IMR-90 (cell line): Measurements from ENCODE around the gene HOXC10. TPM values are rescaled to one million over a fixed set of nuclear protein-coding genes. Genes with fewer than 3 reads are reported as not detected.

Experiments used
- ATAC-seq: fragments of 200-7000 bp; cut with Tn5 transposase; 2 replicates; pipeline ENCODE4 v1.9.1; 2020; ENCODE audit warnings: low read depth, mild to moderate bottlenecking, moderate library complexity
- BruUV-seq: library from RNA; stranded (reverse); fragments of 400-500 nt; replicated peaks from 2 replicates; lab custom pipeline; 2021; lab: Mats Ljungman, UMichigan
- CTCF ChIA-PET: fragments of 300-600 bp; formaldehyde crosslinking; extraction: SDS; loops from one replicate; lab custom pipeline; 2021; ENCODE audit warnings: antibody characterized with exemption; lab: Yijun Ruan, JAX
- POLR2A ChIA-PET: fragments of 300-600 bp; sonication (Branson Sonifier 250); formaldehyde crosslinking; loops from one replicate; lab custom pipeline; 2022; ENCODE audit warnings: antibody characterized with exemption; ENCODE audit not compliant: unreplicated experiment; lab: Charles Lee
- DNase-seq: peaks from one replicate; pipeline ENCODE4 v3.0.0; 2013
- H2AFZ ChIP-seq: replicated peaks from 2 replicates; pipeline ENCODE3; 2013; ENCODE audit warnings: low read length, mild to moderate bottlenecking; ENCODE audit not compliant: poor library complexity
- H2AK5ac ChIP-seq: 2 replicates; pipeline ENCODE4 v1.6.1; 2013; ENCODE audit warnings: low read depth, low read length, inconsistent platforms
- H2AK9ac ChIP-seq: replicated peaks from 2 replicates; pipeline ENCODE3; 2013; ENCODE audit warnings: mild to moderate bottlenecking, low read depth, low read length, moderate library complexity; ENCODE audit not compliant: poor library complexity
- H2BK120ac ChIP-seq: 2 replicates; pipeline ENCODE4 v1.6.1; 2013; ENCODE audit warnings: low read depth, low read length, inconsistent platforms
- H2BK15ac ChIP-seq: 3 replicates; pipeline ENCODE4 v1.6.1; 2013; ENCODE audit warnings: low read depth, low read length, inconsistent platforms
- H2BK20ac ChIP-seq: 2 replicates; pipeline ENCODE4 v1.6.1; 2013; ENCODE audit warnings: low read depth, mild to moderate bottlenecking, inconsistent platforms, low read length, moderate library complexity
- H2BK5ac ChIP-seq: 2 replicates; pipeline ENCODE4 v1.6.1; 2013; ENCODE audit warnings: mild to moderate bottlenecking, low read depth, low read length, inconsistent platforms; ENCODE audit not compliant: poor library complexity, severe bottlenecking
- H3K14ac ChIP-seq: replicated peaks from 2 replicates; pipeline ENCODE4 v1.6.1; 2013; ENCODE audit warnings: low read depth, low read length, inconsistent platforms
- H3K18ac ChIP-seq: 2 replicates; pipeline ENCODE4 v1.6.1; 2013; ENCODE audit warnings: low read depth, low read length, control low read depth
- H3K23ac ChIP-seq: 2 replicates; pipeline ENCODE4 v1.6.1; 2013; ENCODE audit warnings: low read depth, low read length, inconsistent platforms
- H3K27ac ChIP-seq: 2 replicates; pipeline ENCODE4 v1.5.1; 2013; ENCODE audit warnings: mild to moderate bottlenecking, control low read depth, low read length; ENCODE audit not compliant: insufficient read depth
- H3K27me3 ChIP-seq: 2 replicates; pipeline ENCODE4 v1.6.1; 2013; ENCODE audit warnings: low read length; ENCODE audit not compliant: control insufficient read depth, insufficient read depth
- H3K36me3 ChIP-seq: 2 replicates; pipeline ENCODE4 v1.6.1; 2013; ENCODE audit warnings: low read length, mixed read lengths; ENCODE audit not compliant: control insufficient read depth, insufficient read depth
- H3K4ac ChIP-seq: 2 replicates; pipeline ENCODE4 v1.6.1; 2013; ENCODE audit warnings: low read depth, low read length, inconsistent platforms
- H3K4me1 ChIP-seq: 2 replicates; pipeline ENCODE4 v1.6.1; 2013; ENCODE audit warnings: low read length, mixed read lengths; ENCODE audit not compliant: control insufficient read depth, insufficient read depth
- H3K4me2 ChIP-seq: 2 replicates; pipeline ENCODE4 v1.6.1; 2013; ENCODE audit warnings: low read depth, mild to moderate bottlenecking, control low read depth, low read length, moderate library complexity
- H3K4me3 ChIP-seq: 2 replicates; pipeline ENCODE4 v1.5.1; 2013; ENCODE audit warnings: low read depth, mild to moderate bottlenecking, control low read depth, low read length, moderate library complexity; ENCODE audit not compliant: insufficient read depth
- H3K56ac ChIP-seq: 2 replicates; pipeline ENCODE4 v1.6.1; 2013; ENCODE audit warnings: low read length, inconsistent platforms; ENCODE audit not compliant: insufficient read depth; ENCODE audit errors: extremely low read depth
- H3K79me1 ChIP-seq, 2 experiments: 2 replicates each; pipeline ENCODE4 v1.6.1; 2013; ENCODE audit warnings: low read length in 2 of 2, inconsistent platforms in 1 of 2, low read depth in 1 of 2
- H3K9ac ChIP-seq: 2 replicates; pipeline ENCODE4 v1.6.1; 2013; ENCODE audit warnings: low read depth, low read length, control low read depth
- H3K9me1 ChIP-seq: 2 replicates; pipeline ENCODE4 v1.6.1; 2013; ENCODE audit warnings: low read length, inconsistent platforms; ENCODE audit not compliant: insufficient read depth
- H3K9me3 ChIP-seq: 2 replicates; pipeline ENCODE4 v1.6.1; 2013; ENCODE audit warnings: low read length; ENCODE audit not compliant: control insufficient read depth, insufficient read depth
- H4K20me1 ChIP-seq: 2 replicates; pipeline ENCODE4 v1.6.1; 2013; ENCODE audit warnings: low read length, inconsistent platforms; ENCODE audit not compliant: insufficient read depth
- H4K5ac ChIP-seq: 2 replicates; pipeline ENCODE4 v1.6.1; 2013; ENCODE audit warnings: mild to moderate bottlenecking, low read depth, low read length, control low read depth
- H4K8ac ChIP-seq, 2 experiments: 2 replicates each; pipeline ENCODE4 v1.6.1; 2013; ENCODE audit warnings: low read depth in 2 of 2, low read length in 2 of 2, control low read depth in 1 of 2, inconsistent platforms in 1 of 2
- H4K91ac ChIP-seq: 2 replicates; pipeline ENCODE4 v1.6.1; 2013; ENCODE audit warnings: low read depth, low read length, inconsistent platforms; ENCODE audit not compliant: insufficient read depth
- BHLHE40 ChIP-seq: fragments of 150-350 bp; IDR thresholded peaks from 2 replicates; pipeline ENCODE4 v1.6.1; 2016; ENCODE audit warnings: mild to moderate bottlenecking, low read depth, low read length
- CEBPB ChIP-seq: IDR thresholded peaks from 2 replicates; pipeline ENCODE4 v1.6.1; 2012; ENCODE audit warnings: low read depth, low read length, improper control_type of control experiment
- CHD1 ChIP-seq: IDR thresholded peaks from 2 replicates; pipeline ENCODE4 v1.6.1; 2012; ENCODE audit warnings: low read depth, low read length, improper control_type of control experiment
- MAFK ChIP-seq: IDR thresholded peaks from 2 replicates; pipeline ENCODE4 v1.6.1; 2012; ENCODE audit warnings: low read depth, low read length, improper control_type of control experiment
- MAZ ChIP-seq: IDR thresholded peaks from 2 replicates; pipeline ENCODE4 v1.6.1; 2012; ENCODE audit warnings: low read depth, mild to moderate bottlenecking, low read length, improper control_type of control experiment, moderate library complexity, borderline replicate concordance
- MXI1 ChIP-seq: IDR thresholded peaks from 2 replicates; pipeline ENCODE4 v1.6.1; 2012; ENCODE audit warnings: low read depth, mild to moderate bottlenecking, low read length, moderate library complexity, borderline replicate concordance
- NFE2L2 ChIP-seq: fragments of 150-350 bp; IDR thresholded peaks from 2 replicates; pipeline ENCODE4 v1.6.1; 2016; ENCODE audit warnings: low read depth, mild to moderate bottlenecking, low read length
- POLR2A ChIP-seq: IDR thresholded peaks from 2 replicates; pipeline ENCODE4 v1.6.1; 2012; ENCODE audit warnings: mild to moderate bottlenecking, low read depth, low read length
- RCOR1 ChIP-seq: IDR thresholded peaks from 2 replicates; pipeline ENCODE4 v1.6.1; 2012; ENCODE audit warnings: mild to moderate bottlenecking, low read length, improper control_type of control experiment; ENCODE audit not compliant: insufficient replicate concordance
- RFX5 ChIP-seq: IDR thresholded peaks from 2 replicates; pipeline ENCODE4 v1.8.0; 2012; ENCODE audit warnings: low read depth, mild to moderate bottlenecking, low read length, moderate library complexity
- SMC3 ChIP-seq: fragments of 150-350 bp; IDR thresholded peaks from 2 replicates; pipeline ENCODE4 v1.6.1; 2016; ENCODE audit warnings: low read depth, mild to moderate bottlenecking, antibody characterized with exemption, low read length, moderate library complexity
- WGBS, 2 experiments: methylation state at CpG; one replicate each; pipeline versions ENCODE4 v1.1.5 to v1.1.7; 2013; ENCODE audit warnings: missing lambda C conversion rate in 2 of 2; ENCODE audit not compliant: insufficient read length in 1 of 2; ENCODE audit errors: extremely low coverage in 2 of 2; 5-methylcytosine and 5-hydroxymethylcytosine counted together
- dilution Hi-C: fragments of 300-500 bp; cut with HindIII; formaldehyde crosslinking; loops from one replicate; pipeline ENCODE4 v1.14.3; 2018; ENCODE audit warnings: low sequenced_read_pairs; ENCODE audit not compliant: unreplicated experiment
- in situ Hi-C: fragments of 300-500 bp; cut with MboI; formaldehyde crosslinking; loops from 3 replicates; pipeline ENCODE4 v1.14.3; 2019; ENCODE audit warnings: low sequenced_read_pairs, inconsistent platforms, mixed read lengths
- intact Hi-C: fragments of 100-400 bp; cut with micrococcal nuclease; formaldehyde crosslinking; loops from 2 replicates; pipeline ENCODE4 v1.10.0; 2022
- polyA plus RNA-seq, 3 experiments: library from polyadenylated mRNA; depleted of rRNA; stranded (reverse); fragments of >200 nt; gene quantifications; 2 replicates each; pipeline ENCODE4 v1.2.3, GENCODE V29; 2012; ENCODE audit warnings: low replicate concordance in 1 of 3
- total RNA-seq: library from RNA; depleted of rRNA; stranded (reverse); fragments of >200 nt; gene quantifications from 2 replicates; pipeline ENCODE4 v1.2.3, GENCODE V29; 2012
- TF ChIP-seq, protein P1 (sequence below): conservative IDR thresholded peaks from 2 replicates; pipeline ENCODE4 v1.5.1; 2012; ENCODE audit warnings: mild to moderate bottlenecking, low read depth, low read length, improper control_type of control experiment
- TF ChIP-seq, protein P2 (sequence below): fragments of 150-350 bp; IDR thresholded peaks from 2 replicates; pipeline ENCODE4 v1.6.1; 2016; ENCODE audit warnings: low read depth, mild to moderate bottlenecking, low read length, moderate library complexity, borderline replicate concordance
- TF ChIP-seq, protein P3 (sequence below): fragments of 150-350 bp; IDR thresholded peaks from 2 replicates; pipeline ENCODE4 v1.6.1; 2017; ENCODE audit warnings: mild to moderate bottlenecking, antibody characterized with exemption, low read length, low read depth

HOXC10 gene
- total and polyA plus RNA-seq, 2 of the 4 experiments (the other 2 are of a cell fraction), result 0.15 TPM; not detected in 1

DNA sequence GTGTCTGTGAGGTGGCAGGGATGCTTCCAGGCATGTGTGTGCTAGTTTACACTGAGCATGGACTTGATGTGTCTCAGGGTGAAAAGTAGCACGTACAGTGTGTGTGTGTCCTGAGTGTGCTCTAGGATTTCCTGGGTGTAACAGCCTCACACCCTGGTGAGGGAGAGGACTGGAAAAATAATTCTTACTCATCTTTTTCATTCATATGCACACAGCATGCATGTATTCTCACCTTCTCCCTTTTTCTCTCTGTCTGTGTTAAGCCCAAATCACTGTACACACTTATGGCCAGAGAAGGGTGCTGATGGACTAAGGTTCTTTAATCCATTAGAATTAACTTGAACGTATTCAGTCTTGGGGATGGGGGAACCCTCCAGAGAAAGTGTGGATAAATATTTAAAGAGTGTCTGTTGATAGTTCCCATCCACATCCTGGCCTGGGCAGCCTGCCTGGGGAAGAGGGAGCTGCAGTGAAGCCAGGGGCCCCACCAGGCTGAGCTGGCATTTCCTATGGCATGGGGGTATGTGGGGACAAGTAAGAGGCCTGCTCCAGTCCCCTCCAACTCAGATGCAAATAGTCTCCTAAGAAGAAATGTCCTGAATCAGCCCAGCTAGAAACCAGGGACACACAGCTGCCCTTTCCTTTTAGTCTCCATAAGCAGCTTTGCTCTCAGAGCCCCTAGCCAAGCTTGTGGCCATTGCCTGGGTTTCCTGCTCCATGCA lies 22.8 kb downstream of the HOXC10 start:
- Histone ChIP-seq H2AFZ (no peak overlapping the region), H2BK120ac (no peak overlapping the region), H3K56ac (no peak overlapping the region), H4K5ac (no peak overlapping the region), H2BK15ac (no peak overlapping the region), H3K4me2 (no peak overlapping the region), H2AK5ac (no peak overlapping the region), H3K9me1 (no peaks in the 10 kb centered on the region), H3K9ac (no peak overlapping the region), H4K91ac (no peak overlapping the region), H3K18ac (no peak overlapping the region), H3K79me1 (no peaks in the 10 kb centered on the region), H3K27ac (no peak overlapping the region), H3K36me3 (no peaks in the 10 kb centered on the region), H4K8ac (no peak overlapping the region), H3K23ac (no peak overlapping the region), H3K4me1 (no peaks in the 10 kb centered on the region), H3K9me3 (no peaks in the 10 kb centered on the region), H2AK9ac (no peak overlapping the region), H3K4me3 (no peak overlapping the region), H3K4ac (no peak overlapping the region), H3K27me3 (peaks cover 89% of the 10 kb centered on the region), H4K20me1 (no peaks in the 10 kb centered on the region), H2BK5ac (no peak overlapping the region), H2BK20ac (no peak overlapping the region), H3K14ac (no peak overlapping the region)
- ChIA-PET CTCF (interaction anchor here (3.1 kb wide), 1 partner anchor 194 kb away, joined by 19 read pairs; no protein-coding TSS in a partner anchor), POLR2A (no interaction called here)
- no TSS peak for BruUV-seq
- TF ChIP-seq SMC3, result no peak
- no peak for TF ChIP-seq NFE2L2
- TF ChIP-seq CHD1, result no peak
- no peak for TF ChIP-seq RFX5
- no peak for TF ChIP-seq MAFK
- no peak for TF ChIP-seq MXI1
- no peak for TF ChIP-seq BHLHE40
- TF ChIP-seq MAZ, result no peak
- no peak for TF ChIP-seq POLR2A
- TF ChIP-seq, protein P1, sequence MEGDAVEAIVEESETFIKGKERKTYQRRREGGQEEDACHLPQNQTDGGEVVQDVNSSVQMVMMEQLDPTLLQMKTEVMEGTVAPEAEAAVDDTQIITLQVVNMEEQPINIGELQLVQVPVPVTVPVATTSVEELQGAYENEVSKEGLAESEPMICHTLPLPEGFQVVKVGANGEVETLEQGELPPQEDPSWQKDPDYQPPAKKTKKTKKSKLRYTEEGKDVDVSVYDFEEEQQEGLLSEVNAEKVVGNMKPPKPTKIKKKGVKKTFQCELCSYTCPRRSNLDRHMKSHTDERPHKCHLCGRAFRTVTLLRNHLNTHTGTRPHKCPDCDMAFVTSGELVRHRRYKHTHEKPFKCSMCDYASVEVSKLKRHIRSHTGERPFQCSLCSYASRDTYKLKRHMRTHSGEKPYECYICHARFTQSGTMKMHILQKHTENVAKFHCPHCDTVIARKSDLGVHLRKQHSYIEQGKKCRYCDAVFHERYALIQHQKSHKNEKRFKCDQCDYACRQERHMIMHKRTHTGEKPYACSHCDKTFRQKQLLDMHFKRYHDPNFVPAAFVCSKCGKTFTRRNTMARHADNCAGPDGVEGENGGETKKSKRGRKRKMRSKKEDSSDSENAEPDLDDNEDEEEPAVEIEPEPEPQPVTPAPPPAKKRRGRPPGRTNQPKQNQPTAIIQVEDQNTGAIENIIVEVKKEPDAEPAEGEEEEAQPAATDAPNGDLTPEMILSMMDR, result no peak
- TF ChIP-seq, protein P2, sequence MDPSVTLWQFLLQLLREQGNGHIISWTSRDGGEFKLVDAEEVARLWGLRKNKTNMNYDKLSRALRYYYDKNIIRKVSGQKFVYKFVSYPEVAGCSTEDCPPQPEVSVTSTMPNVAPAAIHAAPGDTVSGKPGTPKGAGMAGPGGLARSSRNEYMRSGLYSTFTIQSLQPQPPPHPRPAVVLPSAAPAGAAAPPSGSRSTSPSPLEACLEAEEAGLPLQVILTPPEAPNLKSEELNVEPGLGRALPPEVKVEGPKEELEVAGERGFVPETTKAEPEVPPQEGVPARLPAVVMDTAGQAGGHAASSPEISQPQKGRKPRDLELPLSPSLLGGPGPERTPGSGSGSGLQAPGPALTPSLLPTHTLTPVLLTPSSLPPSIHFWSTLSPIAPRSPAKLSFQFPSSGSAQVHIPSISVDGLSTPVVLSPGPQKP, result no peak
- no peak for TF ChIP-seq CEBPB
- no peak for TF ChIP-seq RCOR1
- TF ChIP-seq, protein P3, sequence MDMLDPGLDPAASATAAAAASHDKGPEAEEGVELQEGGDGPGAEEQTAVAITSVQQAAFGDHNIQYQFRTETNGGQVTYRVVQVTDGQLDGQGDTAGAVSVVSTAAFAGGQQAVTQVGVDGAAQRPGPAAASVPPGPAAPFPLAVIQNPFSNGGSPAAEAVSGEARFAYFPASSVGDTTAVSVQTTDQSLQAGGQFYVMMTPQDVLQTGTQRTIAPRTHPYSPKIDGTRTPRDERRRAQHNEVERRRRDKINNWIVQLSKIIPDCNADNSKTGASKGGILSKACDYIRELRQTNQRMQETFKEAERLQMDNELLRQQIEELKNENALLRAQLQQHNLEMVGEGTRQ, result no peak
- in situ Hi-C loops (loop anchor here (5.0 kb wide), 1 partner anchor 185 kb away; no protein-coding TSS in a partner anchor), intact Hi-C loops (loop anchor here (10.0 kb wide), 1 partner anchor 303 kb away; no protein-coding TSS in a partner anchor), dilution Hi-C loops (no loop called here)
- ATAC-seq, result no peak
- no CpG with 5 or more reads among the region's 2 CpGs for WGBS, 2 experiments
- no peak for DNase-seq
